ENCODE results near the gene SPSB4. TPM values are rescaled to one million over a fixed set of nuclear protein-coding genes. Genes with fewer than 3 reads are reported as not detected.

The SPSB4 gene
- total and polyA plus RNA-seq, 10 of the 15 experiments (the other 5 are each of a cell fraction or from before 2014, with no cell fraction given): not detected

GRCh38 chr3:141070727-141071357, 19.7 kb downstream of the SPSB4 start:
- no peak for DNase-seq (ENCODE audit: low read depth, low spot score)
- H3K9me3 ChIP-seq (replicated peaks; ENCODE audit: control insufficient read depth, insufficient read depth, low read length): no peaks in the 10 kb centered on the region
- ATAC-seq: no peak
- no peaks in the 10 kb centered on the region for H3K4me1 ChIP-seq (ENCODE audit: control insufficient read depth, insufficient read depth, low read length)
- no peaks in the 10 kb centered on the region for H3K79me2 ChIP-seq (ENCODE audit: control insufficient read depth, insufficient read depth, low read length)
- no peak overlapping the region for H3K27ac ChIP-seq (ENCODE audit: control insufficient read depth, insufficient read depth)
- BruUV-seq (replicated peaks): no TSS peak
- H3K27me3 ChIP-seq (replicated peaks in 1 of 2; ENCODE audit: control insufficient read depth in 2 of 2, insufficient read depth in 2 of 2, low read length in 1 of 2): 0 out of 4 replicates have a peak, but pooled peaks cover 0 to 2% of the 10 kb centered on the region in 2 experiments
- RAD21 ChIA-PET (ENCODE audit: unreplicated experiment): no interaction called here
- no peak for FAIRE-seq
- no peak overlapping the region for H2AFZ ChIP-seq (ENCODE audit: control insufficient read depth, low read depth, low read length)
- POLR2A ChIA-PET: no interaction called here
- CTCF ChIA-PET: no interaction called here
- no peak overlapping the region for H3K4me2 ChIP-seq (ENCODE audit: control insufficient read depth, insufficient read depth)
- no peaks in the 10 kb centered on the region for H4K20me1 ChIP-seq (ENCODE audit: control insufficient read depth, insufficient read depth)
- H3K4me3 ChIP-seq: no peak overlapping the region
- SMC1A ChIA-PET (ENCODE audit: uncharacterized antibody, unreplicated experiment): no interaction called here
- H3K9ac ChIP-seq (ENCODE audit: control insufficient read depth, insufficient read depth, low read length): no peak overlapping the region
- intact Hi-C loops (cut with micrococcal nuclease; ENCODE audit: unreplicated experiment): no loop called here
- in situ Hi-C loops (cut with MboI): no loop called here
- no peaks in the 10 kb centered on the region for H3K36me3 ChIP-seq (ENCODE audit: control insufficient read depth in 2 of 2, insufficient read depth in 2 of 2, low read length in 1 of 2)
- WGBS (ENCODE audit: insufficient coverage, insufficient replicate concordance, low lambda C conversion rate, missing lambda C conversion rate): 24% methylated on average over 13 of the region's 13 CpGs
- no peak for TF ChIP-seq ATF7 (IDR thresholded peaks at IDR 0.05; ENCODE audit: low read depth)
- TF ChIP-seq, protein P1, sequence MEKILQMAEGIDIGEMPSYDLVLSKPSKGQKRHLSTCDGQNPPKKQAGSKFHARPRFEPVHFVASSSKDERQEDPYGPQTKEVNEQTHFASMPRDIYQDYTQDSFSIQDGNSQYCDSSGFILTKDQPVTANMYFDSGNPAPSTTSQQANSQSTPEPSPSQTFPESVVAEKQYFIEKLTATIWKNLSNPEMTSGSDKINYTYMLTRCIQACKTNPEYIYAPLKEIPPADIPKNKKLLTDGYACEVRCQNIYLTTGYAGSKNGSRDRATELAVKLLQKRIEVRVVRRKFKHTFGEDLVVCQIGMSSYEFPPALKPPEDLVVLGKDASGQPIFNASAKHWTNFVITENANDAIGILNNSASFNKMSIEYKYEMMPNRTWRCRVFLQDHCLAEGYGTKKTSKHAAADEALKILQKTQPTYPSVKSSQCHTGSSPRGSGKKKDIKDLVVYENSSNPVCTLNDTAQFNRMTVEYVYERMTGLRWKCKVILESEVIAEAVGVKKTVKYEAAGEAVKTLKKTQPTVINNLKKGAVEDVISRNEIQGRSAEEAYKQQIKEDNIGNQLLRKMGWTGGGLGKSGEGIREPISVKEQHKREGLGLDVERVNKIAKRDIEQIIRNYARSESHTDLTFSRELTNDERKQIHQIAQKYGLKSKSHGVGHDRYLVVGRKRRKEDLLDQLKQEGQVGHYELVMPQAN (conservative IDR thresholded peaks at IDR 0.05): no peak
- TF ChIP-seq BHLHE40 (IDR thresholded peaks at IDR 0.05; ENCODE audit: borderline replicate concordance in 1 of 2, low read depth in 2 of 2, low read length in 1 of 2): no peak
- TF ChIP-seq ZBTB4 (CRISPR knock-in tag; IDR thresholded peaks at IDR 0.05): no peak
- TF ChIP-seq, protein P2, sequence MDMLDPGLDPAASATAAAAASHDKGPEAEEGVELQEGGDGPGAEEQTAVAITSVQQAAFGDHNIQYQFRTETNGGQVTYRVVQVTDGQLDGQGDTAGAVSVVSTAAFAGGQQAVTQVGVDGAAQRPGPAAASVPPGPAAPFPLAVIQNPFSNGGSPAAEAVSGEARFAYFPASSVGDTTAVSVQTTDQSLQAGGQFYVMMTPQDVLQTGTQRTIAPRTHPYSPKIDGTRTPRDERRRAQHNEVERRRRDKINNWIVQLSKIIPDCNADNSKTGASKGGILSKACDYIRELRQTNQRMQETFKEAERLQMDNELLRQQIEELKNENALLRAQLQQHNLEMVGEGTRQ (IDR thresholded peaks at IDR 0.05; ENCODE audit: borderline replicate concordance, low read depth, low read length): no peak
- TF ChIP-seq RUNX3 (IDR thresholded peaks at IDR 0.05; ENCODE audit: low read length): no peak
- TF ChIP-seq ZSCAN29 (IDR thresholded peaks at IDR 0.05): no peak
- no peak for TF ChIP-seq NFYB (IDR thresholded peaks at IDR 0.05; ENCODE audit: insufficient read depth, low read depth, low read length)
- TF ChIP-seq EZH2 (IDR thresholded peaks at IDR 0.05; ENCODE audit: borderline replicate concordance, control insufficient read depth, low read depth, low read length): no peak
- TF ChIP-seq NRF1 (conservative IDR thresholded peaks at IDR 0.05; ENCODE audit: low read depth, low read length): no peak
- TF ChIP-seq JUND (IDR thresholded peaks at IDR 0.05; ENCODE audit: low read depth, low read length): no peak
- no peak for TF ChIP-seq ZNF217 (IDR thresholded peaks at IDR 0.05)
- TF ChIP-seq, protein P3, sequence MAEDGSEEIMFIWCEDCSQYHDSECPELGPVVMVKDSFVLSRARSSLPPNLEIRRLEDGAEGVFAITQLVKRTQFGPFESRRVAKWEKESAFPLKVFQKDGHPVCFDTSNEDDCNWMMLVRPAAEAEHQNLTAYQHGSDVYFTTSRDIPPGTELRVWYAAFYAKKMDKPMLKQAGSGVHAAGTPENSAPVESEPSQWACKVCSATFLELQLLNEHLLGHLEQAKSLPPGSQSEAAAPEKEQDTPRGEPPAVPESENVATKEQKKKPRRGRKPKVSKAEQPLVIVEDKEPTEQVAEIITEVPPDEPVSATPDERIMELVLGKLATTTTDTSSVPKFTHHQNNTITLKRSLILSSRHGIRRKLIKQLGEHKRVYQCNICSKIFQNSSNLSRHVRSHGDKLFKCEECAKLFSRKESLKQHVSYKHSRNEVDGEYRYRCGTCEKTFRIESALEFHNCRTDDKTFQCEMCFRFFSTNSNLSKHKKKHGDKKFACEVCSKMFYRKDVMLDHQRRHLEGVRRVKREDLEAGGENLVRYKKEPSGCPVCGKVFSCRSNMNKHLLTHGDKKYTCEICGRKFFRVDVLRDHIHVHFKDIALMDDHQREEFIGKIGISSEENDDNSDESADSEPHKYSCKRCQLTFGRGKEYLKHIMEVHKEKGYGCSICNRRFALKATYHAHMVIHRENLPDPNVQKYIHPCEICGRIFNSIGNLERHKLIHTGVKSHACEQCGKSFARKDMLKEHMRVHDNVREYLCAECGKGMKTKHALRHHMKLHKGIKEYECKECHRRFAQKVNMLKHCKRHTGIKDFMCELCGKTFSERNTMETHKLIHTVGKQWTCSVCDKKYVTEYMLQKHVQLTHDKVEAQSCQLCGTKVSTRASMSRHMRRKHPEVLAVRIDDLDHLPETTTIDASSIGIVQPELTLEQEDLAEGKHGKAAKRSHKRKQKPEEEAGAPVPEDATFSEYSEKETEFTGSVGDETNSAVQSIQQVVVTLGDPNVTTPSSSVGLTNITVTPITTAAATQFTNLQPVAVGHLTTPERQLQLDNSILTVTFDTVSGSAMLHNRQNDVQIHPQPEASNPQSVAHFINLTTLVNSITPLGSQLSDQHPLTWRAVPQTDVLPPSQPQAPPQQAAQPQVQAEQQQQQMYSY (CRISPR knock-in tag; IDR thresholded peaks at IDR 0.05): no peak

Data from GM12878 (cell line).